Ishikawa (cell line): ENCODE measurements around the gene CSF3R.

Source experiments
- CREB1 ChIP-seq: IDR thresholded peaks from 2 replicates; pipeline ENCODE4 v1.6.1; 2012; ENCODE audit warnings: low read depth
- EP300 ChIP-seq: IDR thresholded peaks from 2 replicates; pipeline ENCODE4 v1.6.1; 2012; ENCODE audit warnings: borderline replicate concordance
- FOXM1 ChIP-seq: IDR thresholded peaks from 2 replicates; pipeline ENCODE4 v1.6.1; 2012; ENCODE audit warnings: low read depth, borderline replicate concordance
- MAX ChIP-seq: IDR thresholded peaks from 2 replicates; pipeline ENCODE4 v1.6.1; 2012
- NFIC ChIP-seq: IDR thresholded peaks from 2 replicates; pipeline ENCODE4 v1.6.1; 2012
- RAD21 ChIP-seq: IDR thresholded peaks from 2 replicates; pipeline ENCODE4 v1.6.1; 2012; ENCODE audit warnings: low read depth
- TAF1 ChIP-seq: IDR thresholded peaks from 2 replicates; pipeline ENCODE4 v1.6.1; 2012; ENCODE audit warnings: low read depth, mild to moderate bottlenecking
- TCF12 ChIP-seq: IDR thresholded peaks from 2 replicates; pipeline ENCODE4 v1.6.1; 2012; ENCODE audit warnings: low read depth
- TEAD4 ChIP-seq: IDR thresholded peaks from 2 replicates; pipeline ENCODE4 v1.6.1; 2012
- ZBTB7A ChIP-seq: IDR thresholded peaks from 2 replicates; pipeline ENCODE4 v1.6.1; 2012; ENCODE audit warnings: low read depth
- TF ChIP-seq, protein P1 (sequence below): IDR thresholded peaks from 2 replicates; pipeline ENCODE4 v1.6.1; 2012; ENCODE audit warnings: low read depth, mild to moderate bottlenecking
- TF ChIP-seq, protein P2 (sequence below): IDR thresholded peaks from 2 replicates; pipeline ENCODE4 v1.6.1; 2012

DNA sequence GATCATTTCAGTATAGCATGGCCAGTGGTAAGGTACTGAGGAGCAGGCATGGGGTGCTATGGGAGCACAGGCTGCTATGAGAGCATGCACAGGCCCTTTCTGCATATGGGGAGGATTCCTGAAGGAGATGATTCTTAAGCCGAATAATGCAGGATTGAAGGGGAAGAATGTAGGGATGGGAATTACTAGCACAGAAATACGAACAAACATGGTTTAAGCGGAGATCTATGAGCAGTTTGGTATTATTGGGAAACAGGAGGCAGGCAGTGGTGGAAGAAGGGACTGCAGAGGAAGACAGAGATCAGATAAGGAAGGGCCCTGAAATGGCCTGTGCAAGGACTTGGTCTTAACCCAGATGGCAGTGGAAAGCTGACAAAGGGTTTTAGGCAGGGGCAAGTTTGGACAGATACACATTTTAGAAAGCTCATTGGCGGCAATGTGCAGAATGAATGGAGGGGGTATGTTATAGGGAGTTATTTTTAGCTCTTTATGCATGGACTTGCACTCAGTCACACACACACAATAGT is 34.1 kb downstream of the CSF3R start:
- TF ChIP-seq NFIC (no peak), MAX (no peak), TEAD4 (no peak), EP300 (no peak), TAF1 (no peak), TCF12 (no peak), ZBTB7A (no peak), CREB1 (no peak), RAD21 (no peak), FOXM1 (no peak)
- TF ChIP-seq, protein P1, sequence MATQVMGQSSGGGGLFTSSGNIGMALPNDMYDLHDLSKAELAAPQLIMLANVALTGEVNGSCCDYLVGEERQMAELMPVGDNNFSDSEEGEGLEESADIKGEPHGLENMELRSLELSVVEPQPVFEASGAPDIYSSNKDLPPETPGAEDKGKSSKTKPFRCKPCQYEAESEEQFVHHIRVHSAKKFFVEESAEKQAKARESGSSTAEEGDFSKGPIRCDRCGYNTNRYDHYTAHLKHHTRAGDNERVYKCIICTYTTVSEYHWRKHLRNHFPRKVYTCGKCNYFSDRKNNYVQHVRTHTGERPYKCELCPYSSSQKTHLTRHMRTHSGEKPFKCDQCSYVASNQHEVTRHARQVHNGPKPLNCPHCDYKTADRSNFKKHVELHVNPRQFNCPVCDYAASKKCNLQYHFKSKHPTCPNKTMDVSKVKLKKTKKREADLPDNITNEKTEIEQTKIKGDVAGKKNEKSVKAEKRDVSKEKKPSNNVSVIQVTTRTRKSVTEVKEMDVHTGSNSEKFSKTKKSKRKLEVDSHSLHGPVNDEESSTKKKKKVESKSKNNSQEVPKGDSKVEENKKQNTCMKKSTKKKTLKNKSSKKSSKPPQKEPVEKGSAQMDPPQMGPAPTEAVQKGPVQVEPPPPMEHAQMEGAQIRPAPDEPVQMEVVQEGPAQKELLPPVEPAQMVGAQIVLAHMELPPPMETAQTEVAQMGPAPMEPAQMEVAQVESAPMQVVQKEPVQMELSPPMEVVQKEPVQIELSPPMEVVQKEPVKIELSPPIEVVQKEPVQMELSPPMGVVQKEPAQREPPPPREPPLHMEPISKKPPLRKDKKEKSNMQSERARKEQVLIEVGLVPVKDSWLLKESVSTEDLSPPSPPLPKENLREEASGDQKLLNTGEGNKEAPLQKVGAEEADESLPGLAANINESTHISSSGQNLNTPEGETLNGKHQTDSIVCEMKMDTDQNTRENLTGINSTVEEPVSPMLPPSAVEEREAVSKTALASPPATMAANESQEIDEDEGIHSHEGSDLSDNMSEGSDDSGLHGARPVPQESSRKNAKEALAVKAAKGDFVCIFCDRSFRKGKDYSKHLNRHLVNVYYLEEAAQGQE, result no peak
- TF ChIP-seq, protein P2, sequence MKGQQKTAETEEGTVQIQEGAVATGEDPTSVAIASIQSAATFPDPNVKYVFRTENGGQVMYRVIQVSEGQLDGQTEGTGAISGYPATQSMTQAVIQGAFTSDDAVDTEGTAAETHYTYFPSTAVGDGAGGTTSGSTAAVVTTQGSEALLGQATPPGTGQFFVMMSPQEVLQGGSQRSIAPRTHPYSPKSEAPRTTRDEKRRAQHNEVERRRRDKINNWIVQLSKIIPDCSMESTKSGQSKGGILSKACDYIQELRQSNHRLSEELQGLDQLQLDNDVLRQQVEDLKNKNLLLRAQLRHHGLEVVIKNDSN, result no peak
